Measurements from ENCODE around the gene AADAC.

GRCh38 chr3:151789853-151790463 lies 24.0 kb upstream of the AADAC start:
- no peak for TF ChIP-seq POLR2A (IDR thresholded peaks at IDR 0.05; ENCODE audit: low read depth)
- no peak for TF ChIP-seq POLR2AphosphoS5 (IDR thresholded peaks at IDR 0.05)
- no peak for TF ChIP-seq CTCF (IDR thresholded peaks at IDR 0.05)
